Measurements from ENCODE around the gene VOPP1.
"Not testable (repeated sequence)": the region's sequence is repeated elsewhere in the genome, so short reads cannot be mapped to it uniquely, and the experiment has no call there.

- not testable (repeated sequence) for TF ChIP-seq CTCF, EP300 (IDR thresholded peaks at IDR 0.05)
Measured at GRCh38 chr7:55582656-55583055, 10.4 kb upstream of the VOPP1 start.

All from suprapubic skin (tissue), 3 donors.